GM18951 (cell line): ENCODE data around the gene PLXNC1.

Experiments
- POLR2A ChIP-seq: IDR thresholded peaks from 4 replicates; pipeline ENCODE4 v1.6.1; 2011; ENCODE audit warnings: mild to moderate bottlenecking; ENCODE audit not compliant: insufficient read length, insufficient read depth; ENCODE audit errors: extremely low read depth
- in situ Hi-C: fragments of 300-500 bp; cut with MboI; formaldehyde crosslinking; loops from one replicate; pipeline ENCODE4 v1.12.0; 2022; ENCODE audit warnings: low sequenced_read_pairs, mixed read lengths, inconsistent platforms; ENCODE audit not compliant: unreplicated experiment

Gene PLXNC1

GRCh38 chr12:94170690-94171594 is 22.6 kb downstream of the PLXNC1 start:
- in situ Hi-C loops: no loop called here
- TF ChIP-seq POLR2A: no peak

GRCh38 chr12:94171595-94171930 is 23.2 kb downstream of the PLXNC1 start:
- in situ Hi-C loops: no loop called here
- TF ChIP-seq POLR2A: no peak

GRCh38 chr12:94172031-94172430 is 23.7 kb downstream of the PLXNC1 start:
- TF ChIP-seq POLR2A: no peak
- in situ Hi-C loops: no loop called here

GRCh38 chr12:94172973-94173372 is 24.6 kb downstream of the PLXNC1 start:
- TF ChIP-seq POLR2A: no peak
- in situ Hi-C loops: no loop called here

- TF ChIP-seq POLR2A: peak; percentile 19
- in situ Hi-C loops: no loop called here
These were observed 25.4 kb downstream of the PLXNC1 start for GRCh38 chr12:94173660-94174265.

- TF ChIP-seq POLR2A: no peak
- in situ Hi-C loops: no loop called here
These were observed 26.2 kb downstream of the PLXNC1 start for GRCh38 chr12:94174576-94174975.

- TF ChIP-seq POLR2A: no peak
- in situ Hi-C loops: no loop called here
These were observed 27.6 kb downstream of the PLXNC1 start for GRCh38 chr12:94175763-94176668.

- no peak for TF ChIP-seq POLR2A
- in situ Hi-C loops: no loop called here
These were observed 29.7 kb downstream of the PLXNC1 start for GRCh38 chr12:94178054-94178453.

- no peak for TF ChIP-seq POLR2A
- in situ Hi-C loops: no loop called here
These were observed 30.5 kb downstream of the PLXNC1 start for GRCh38 chr12:94178882-94179281.

GRCh38 chr12:94179723-94180122 is 31.3 kb downstream of the PLXNC1 start:
- in situ Hi-C loops: no loop called here
- TF ChIP-seq POLR2A: no peak

GRCh38 chr12:94180558-94181296 is 32.4 kb downstream of the PLXNC1 start:
- in situ Hi-C loops: no loop called here
- TF ChIP-seq POLR2A: no peak

- in situ Hi-C loops: no loop called here
- no peak for TF ChIP-seq POLR2A
These were observed 34.8 kb downstream of the PLXNC1 start for GRCh38 chr12:94182986-94183707.
